Mucosa of stomach (tissue), 1 donor: ENCODE results near the gene NFE2L1.
A peak's percentile ranks its signal among the peaks of the same experiment; 100 is the strongest.

Experiments used
- H3K27me3 ChIP-seq: one replicate; pipeline ENCODE4 v1.7.0; 2013; ENCODE audit warnings: mild to moderate bottlenecking, low read length; ENCODE audit not compliant: control insufficient read depth, insufficient read depth
- H3K36me3 ChIP-seq: one replicate; pipeline ENCODE4 v1.7.0; 2013; ENCODE audit warnings: low read length; ENCODE audit not compliant: control insufficient read depth, insufficient read depth
- H3K4me1 ChIP-seq: one replicate; pipeline ENCODE4 v1.7.0; 2013; ENCODE audit warnings: mild to moderate bottlenecking, low read length; ENCODE audit not compliant: control insufficient read depth, insufficient read depth
- H3K4me3 ChIP-seq: one replicate; pipeline ENCODE4 v1.7.0; 2013; ENCODE audit warnings: low read length
- H3K9ac ChIP-seq: one replicate; pipeline ENCODE4 v1.7.0; 2013; ENCODE audit warnings: mild to moderate bottlenecking, low read length, moderate library complexity
- H3K9me3 ChIP-seq: one replicate; pipeline ENCODE4 v1.7.0; 2013; ENCODE audit warnings: mild to moderate bottlenecking, low read length, moderate library complexity; ENCODE audit not compliant: control insufficient read depth
- donor health status: Pancreatic carcinoma.

The NFE2L1 gene

DNA sequence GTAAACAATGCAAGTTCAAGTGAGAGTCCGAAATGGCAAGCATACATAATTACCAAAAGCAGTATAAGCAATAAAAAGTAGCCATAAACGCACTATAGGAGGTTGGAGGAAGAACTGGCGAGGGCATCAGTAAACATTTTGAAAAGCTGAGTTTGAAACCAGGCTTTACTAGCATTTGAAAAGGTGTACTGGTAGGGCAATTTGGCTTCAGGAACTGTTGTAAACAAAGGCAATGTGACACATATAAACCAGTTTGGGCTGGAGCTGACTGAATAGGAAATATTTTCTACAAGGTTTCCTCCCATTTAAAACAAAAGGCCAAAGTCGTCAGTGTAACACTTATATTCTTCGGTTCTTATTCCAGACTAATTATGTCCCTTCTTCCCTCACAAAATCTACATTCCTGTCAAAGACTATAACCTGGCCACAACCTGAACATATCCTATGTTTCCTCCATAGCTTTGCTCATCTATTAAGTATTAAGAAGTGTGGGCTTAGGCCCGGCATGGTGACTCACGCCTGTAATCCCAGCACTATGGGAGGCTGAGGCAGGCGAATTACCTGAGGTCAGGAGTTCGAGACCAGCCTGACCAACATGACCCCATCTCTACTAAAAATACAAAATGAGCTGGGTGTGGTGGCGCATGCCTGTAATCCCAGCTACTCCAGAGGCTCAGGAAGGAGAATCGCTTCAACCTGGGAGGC lies 45.3 kb downstream of the NFE2L1 start:
- Histone ChIP-seq H3K4me3 (no peak overlapping the region), H3K27me3 (no peaks in the 10 kb centered on the region), H3K4me1 (no peaks in the 10 kb centered on the region), H3K9me3 (no peaks in the 10 kb centered on the region), H3K9ac (no peak overlapping the region), H3K36me3 (no peaks in the 10 kb centered on the region)

DNA sequence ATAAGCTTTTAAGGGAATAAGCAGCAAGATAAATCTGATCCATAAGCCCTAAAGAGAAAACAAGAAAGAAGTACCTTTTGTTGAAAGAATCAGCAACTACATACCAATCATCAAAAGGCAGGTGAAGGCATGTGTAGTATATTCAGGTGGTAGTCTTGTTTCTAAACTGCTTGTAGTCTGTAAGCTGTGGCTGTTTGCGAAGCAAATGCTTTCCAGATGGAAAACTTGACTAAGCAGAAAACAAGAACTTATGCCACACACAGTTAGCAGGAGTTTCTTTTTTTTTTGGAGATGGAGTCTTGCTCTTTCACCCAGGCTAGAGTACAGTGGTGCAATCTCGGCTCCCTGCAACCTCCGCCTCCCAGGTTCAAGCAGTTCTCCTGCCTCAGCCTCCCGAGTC lies 47.5 kb downstream of the NFE2L1 start:
- no peak overlapping the region for H3K4me3 ChIP-seq
- no peak overlapping the region for H3K9ac ChIP-seq
- no peaks in the 10 kb centered on the region for H3K4me1 ChIP-seq

DNA sequence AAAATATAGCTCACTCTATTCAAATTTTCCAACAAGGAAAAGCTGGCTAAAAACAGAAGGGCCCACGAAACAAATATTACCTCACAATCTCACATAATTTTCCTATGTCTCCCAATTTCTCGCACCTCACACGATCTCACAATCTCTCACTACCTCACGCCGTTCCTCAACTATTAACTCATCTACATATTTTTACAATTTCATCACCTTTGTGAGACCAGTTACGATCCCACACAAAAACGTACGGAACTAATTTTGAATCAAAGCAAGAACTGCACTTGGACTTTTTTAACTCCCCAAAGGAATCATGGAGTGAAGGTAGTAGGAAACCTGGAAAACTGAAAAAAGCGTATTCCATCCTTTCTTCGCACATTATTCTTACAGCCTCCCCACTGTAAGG lies 52.0 kb downstream of the NFE2L1 start:
- Histone ChIP-seq H3K4me3 (peak overlapping the region; percentile 67), H3K9ac (peak overlapping the region; percentile 66), H3K27me3 (no peaks in the 10 kb centered on the region), H3K4me1 (no peaks in the 10 kb centered on the region), H3K9me3 (no peaks in the 10 kb centered on the region), H3K36me3 (no peaks in the 10 kb centered on the region)

More for the DNA sequence above, 47.5 kb downstream of the NFE2L1 start:
- Histone ChIP-seq H3K27me3 (no peaks in the 10 kb centered on the region), H3K9me3 (no peaks in the 10 kb centered on the region), H3K36me3 (no peaks in the 10 kb centered on the region)

- Histone ChIP-seq H3K9me3 (no peaks in the 10 kb centered on the region), H3K4me1 (no peaks in the 10 kb centered on the region), H3K4me3 (peak overlapping the region; percentile 67), H3K36me3 (no peaks in the 10 kb centered on the region), H3K27me3 (no peaks in the 10 kb centered on the region), H3K9ac (peak overlapping the region; percentile 66)
These were observed 52.4 kb downstream of the NFE2L1 start for GRCh38 chr17:48100591-48101011.

DNA sequence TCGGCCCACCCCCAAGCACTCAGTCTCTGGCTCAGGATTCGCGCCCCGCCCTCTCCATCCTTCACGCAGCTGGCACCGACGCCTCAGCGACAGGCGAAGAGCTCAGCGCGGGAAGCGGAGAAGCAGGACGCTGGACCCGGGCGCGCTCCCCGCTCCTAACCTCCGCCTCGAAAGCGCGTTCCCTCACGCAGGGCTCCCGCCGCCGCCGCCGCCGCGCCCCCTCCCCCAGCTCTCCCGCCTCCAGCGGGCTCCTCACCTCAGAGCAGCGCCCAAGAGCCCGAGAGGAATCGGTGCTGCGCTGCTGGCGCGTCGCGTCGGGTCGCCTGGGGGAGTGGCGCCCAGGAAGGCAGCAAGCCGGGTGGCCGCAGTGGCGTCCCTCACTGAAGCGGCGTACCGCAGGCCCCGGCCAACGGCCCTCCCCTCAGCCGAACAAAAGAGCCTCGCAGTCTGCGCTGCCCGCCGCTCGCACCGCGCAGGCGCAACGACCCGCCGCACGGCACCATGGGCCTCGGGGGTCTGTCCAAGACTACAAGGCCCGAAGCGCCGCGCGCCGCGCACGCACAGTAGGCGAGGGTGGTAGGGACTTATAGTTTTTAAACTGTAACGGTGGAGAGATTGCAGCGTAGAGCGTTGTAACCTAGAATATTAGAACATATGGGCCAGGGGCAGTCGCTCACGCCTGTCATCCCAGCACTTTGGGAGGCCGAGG lies 53.0 kb downstream of the NFE2L1 start, which contains the start of gene CBX1:
CBX1 (minus strand) TSS at position 467 of the 709 bp plus-strand sequence. CDS start 24,474 bp downstream, outside the sequence.
- no peaks in the 10 kb centered on the region for H3K4me1 ChIP-seq
- H3K9me3 ChIP-seq, result no peaks in the 10 kb centered on the region
- no peaks in the 10 kb centered on the region for H3K36me3 ChIP-seq
- peak within 1 kb of the TSS; percentile 66 for H3K9ac ChIP-seq
- no peaks in the 10 kb centered on the region for H3K27me3 ChIP-seq
- peak within 1 kb of the TSS; percentile 67 for H3K4me3 ChIP-seq

DNA sequence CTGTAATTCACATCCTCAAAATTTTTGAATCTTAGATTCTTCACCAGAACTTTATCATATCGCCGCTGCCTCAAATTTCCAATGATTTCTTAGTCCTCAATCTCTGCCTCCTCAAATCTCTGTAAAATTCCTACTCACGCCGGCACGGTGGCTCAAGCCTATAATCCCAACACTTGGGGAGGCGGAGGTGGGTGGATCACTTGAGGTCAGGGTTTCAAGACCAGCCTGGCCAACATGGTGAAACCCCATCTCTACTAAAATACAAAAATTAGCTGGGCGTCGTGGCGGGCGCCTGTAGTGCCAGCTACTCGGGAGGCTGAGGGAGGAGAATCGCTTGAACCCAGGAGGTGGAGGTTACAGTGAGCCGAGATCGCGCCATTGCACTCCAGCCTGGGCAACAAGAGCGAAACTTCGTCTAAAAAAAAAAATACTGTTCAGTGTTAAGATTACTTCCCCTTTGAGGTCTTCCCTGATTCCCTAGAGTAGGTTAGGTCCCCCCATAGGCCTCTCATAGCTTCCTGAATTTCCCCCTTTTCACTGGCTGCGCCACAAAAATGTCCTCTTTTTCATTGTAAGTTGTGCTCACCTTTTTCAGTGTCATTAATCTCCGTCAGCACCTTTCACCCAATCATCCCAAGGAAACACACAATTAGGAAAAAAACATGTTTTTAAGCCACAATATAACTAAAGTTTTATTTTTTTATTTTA lies 54.0 kb downstream of the NFE2L1 start:
- H3K27me3 ChIP-seq, result no peaks in the 10 kb centered on the region
- H3K4me3 ChIP-seq, result no peak overlapping the region
- H3K36me3 ChIP-seq, result no peaks in the 10 kb centered on the region
- no peaks in the 10 kb centered on the region for H3K9me3 ChIP-seq
- H3K9ac ChIP-seq, result no peak overlapping the region
- no peaks in the 10 kb centered on the region for H3K4me1 ChIP-seq

DNA sequence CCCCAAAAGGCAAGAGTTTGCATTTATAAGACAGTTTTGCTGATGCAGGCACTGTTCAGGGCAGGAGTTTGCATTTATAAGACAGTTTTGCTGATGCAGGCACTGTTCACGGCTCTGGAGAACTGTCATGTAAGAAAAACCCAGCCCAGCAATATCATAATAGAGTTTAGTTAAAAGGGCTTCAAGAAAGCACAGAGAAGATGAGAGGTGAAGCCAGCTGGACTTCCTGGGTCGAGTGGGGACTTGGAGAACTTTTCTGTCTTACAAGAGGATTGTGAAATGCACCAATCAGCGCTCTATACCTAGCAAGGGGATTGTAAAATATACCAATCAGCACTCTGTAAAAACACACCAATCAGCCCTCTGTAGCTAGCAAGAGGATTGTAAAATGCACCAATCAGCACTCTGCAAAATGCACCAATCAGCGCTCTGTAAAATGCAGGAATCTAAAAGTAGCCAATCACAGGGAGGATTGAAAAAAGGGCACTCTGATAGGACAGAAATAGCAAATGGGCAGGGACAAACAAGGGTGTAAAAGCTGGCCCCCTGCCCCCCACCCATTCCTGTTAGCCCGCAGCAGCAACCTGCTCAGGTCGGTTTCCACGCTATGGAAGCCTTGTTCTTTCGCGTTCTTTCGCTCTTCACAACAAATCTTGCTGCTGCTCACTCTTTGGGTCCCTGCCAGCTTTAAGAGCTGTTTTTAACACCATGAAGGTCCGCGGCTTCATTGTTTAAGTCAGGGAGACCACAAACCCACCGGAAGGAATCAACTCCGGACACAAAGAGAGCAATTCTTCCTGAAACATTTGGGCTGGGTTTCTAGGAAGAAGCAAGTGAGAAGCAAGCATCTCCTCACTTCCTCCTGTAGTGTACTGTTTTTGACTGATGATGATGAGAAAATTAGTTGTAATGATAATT lies 54.9 kb downstream of the NFE2L1 start:
- Histone ChIP-seq H3K4me3 (no peak overlapping the region), H3K4me1 (no peaks in the 10 kb centered on the region), H3K27me3 (no peaks in the 10 kb centered on the region), H3K9me3 (no peaks in the 10 kb centered on the region), H3K36me3 (no peaks in the 10 kb centered on the region), H3K9ac (no peak overlapping the region)

GRCh38 chr17:48104440-48104839 lies 56.3 kb downstream of the NFE2L1 start:
- H3K27me3 ChIP-seq, result no peaks in the 10 kb centered on the region
- H3K9me3 ChIP-seq, result no peaks in the 10 kb centered on the region
- H3K9ac ChIP-seq, result no peak overlapping the region
- H3K4me1 ChIP-seq, result no peaks in the 10 kb centered on the region
- no peaks in the 10 kb centered on the region for H3K36me3 ChIP-seq
- H3K4me3 ChIP-seq, result no peak overlapping the region

DNA sequence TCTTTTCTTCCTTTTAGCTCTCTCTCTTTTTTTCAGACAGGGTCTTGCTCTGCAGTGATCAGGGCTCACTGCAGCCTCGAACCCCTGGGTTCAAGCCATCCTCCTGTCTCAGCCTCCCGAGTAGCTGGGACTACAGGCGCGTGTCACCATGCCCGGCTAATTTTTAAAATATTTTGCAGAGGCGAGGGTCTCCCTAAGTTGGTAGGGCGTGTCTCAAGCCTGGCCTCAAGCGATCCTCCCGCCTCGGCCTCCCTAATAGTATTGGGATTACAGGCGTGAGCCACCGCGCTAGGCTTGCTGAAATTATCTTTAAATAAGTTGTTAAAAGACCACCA lies 58.6 kb downstream of the NFE2L1 start:
- H3K4me1 ChIP-seq, result no peaks in the 10 kb centered on the region
- H3K4me3 ChIP-seq, result peak overlapping the region; percentile 70
- H3K27me3 ChIP-seq, result no peaks in the 10 kb centered on the region
- H3K9ac ChIP-seq, result peak overlapping the region; percentile 89
- H3K36me3 ChIP-seq, result no peaks in the 10 kb centered on the region
- H3K9me3 ChIP-seq, result no peaks in the 10 kb centered on the region

- Histone ChIP-seq H3K27me3 (no peaks in the 10 kb centered on the region), H3K4me3 (peak within 1 kb of the TSS; percentile 70), H3K4me1 (no peaks in the 10 kb centered on the region), H3K9ac (peak within 1 kb of the TSS; percentile 89), H3K36me3 (no peaks in the 10 kb centered on the region), H3K9me3 (no peaks in the 10 kb centered on the region)
These were observed 59.2 kb downstream of the NFE2L1 start, which contains the start of gene SNX11 for GRCh38 chr17:48107137-48108055. Gene SNX11 (plus strand): TSS chr17:48107766. CDS start chr17:48112044, 4,278 bp downstream.

DNA sequence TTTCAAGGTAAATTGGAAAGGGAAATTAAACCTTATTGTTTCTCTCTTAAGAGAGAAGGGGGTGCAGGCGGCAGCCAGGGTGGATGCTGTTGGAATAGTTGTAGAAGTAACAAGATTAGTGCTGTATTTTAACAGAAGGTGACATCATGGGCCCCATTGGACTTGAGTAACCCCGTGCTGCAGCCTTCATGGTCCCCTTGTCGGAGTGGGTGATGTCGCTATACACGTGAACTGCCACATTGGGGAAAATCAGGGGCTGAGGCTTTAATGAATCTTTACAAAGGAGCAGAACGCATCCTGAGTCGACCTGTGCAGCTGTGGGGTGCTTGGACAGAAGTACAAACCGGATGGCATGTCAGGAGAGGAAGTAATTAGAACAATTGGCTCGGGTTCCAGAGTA lies 62.6 kb downstream of the NFE2L1 start:
- no peaks in the 10 kb centered on the region for H3K9me3 ChIP-seq
- H3K36me3 ChIP-seq, result no peaks in the 10 kb centered on the region
- no peaks in the 10 kb centered on the region for H3K4me1 ChIP-seq
- no peak overlapping the region for H3K4me3 ChIP-seq
- no peaks in the 10 kb centered on the region for H3K27me3 ChIP-seq
- no peak overlapping the region for H3K9ac ChIP-seq
